SK-N-SH treated with all-trans-retinoic acid at 6 μM for 48 hours (cell line): ENCODE results near the gene GALNT13.

Source experiments
- ATAC-seq: fragments of 200-7000 bp; cut with Tn5 transposase; 3 replicates; pipeline ENCODE4 v1.9.1; 2020; ENCODE audit warnings: mild to moderate bottlenecking, moderate library complexity
- CSDC2 ChIP-seq: fragments of 250-450 bp; sonication (Bioruptor Pico); IDR thresholded peaks from 2 replicates; pipeline ENCODE4 v1.5.0; 2020; ENCODE audit warnings: mild to moderate bottlenecking, moderate library complexity
- ESRRG ChIP-seq: fragments of 250-450 bp; sonication (Bioruptor Pico); IDR thresholded peaks from 2 replicates; pipeline ENCODE4 v1.6.1; 2021; ENCODE audit warnings: mild to moderate bottlenecking
- GLIS3 ChIP-seq: fragments of 250-450 bp; sonication (Bioruptor Pico); IDR thresholded peaks from 2 replicates; pipeline ENCODE4 v1.5.0; 2020; ENCODE audit warnings: mild to moderate bottlenecking, moderate library complexity
- ISL1 ChIP-seq: fragments of 250-450 bp; sonication (Bioruptor Pico); IDR thresholded peaks from 2 replicates; pipeline ENCODE4 v2.1.2; 2022; ENCODE audit warnings: mild to moderate bottlenecking, moderate library complexity
- OSR1 ChIP-seq: fragments of 250-450 bp; sonication (Bioruptor Pico); IDR thresholded peaks from 2 replicates; pipeline ENCODE4 v1.8.0; 2022; ENCODE audit warnings: moderate library complexity, mild to moderate bottlenecking, inconsistent platforms
- PPARA ChIP-seq: fragments of 250-450 bp; sonication (Bioruptor Pico); IDR thresholded peaks from 2 replicates; pipeline ENCODE4 v1.5.0; 2020; ENCODE audit warnings: mild to moderate bottlenecking, borderline replicate concordance
- RARB ChIP-seq: fragments of 250-450 bp; sonication (Bioruptor Pico); IDR thresholded peaks from 2 replicates; pipeline ENCODE4 v1.8.0; 2021; ENCODE audit warnings: mild to moderate bottlenecking, moderate library complexity
- SNAI2 ChIP-seq: fragments of 250-450 bp; sonication (Bioruptor Pico); IDR thresholded peaks from 2 replicates; pipeline ENCODE4 v1.5.0; 2020; ENCODE audit warnings: mild to moderate bottlenecking, moderate library complexity
- TCF4 ChIP-seq: fragments of 250-450 bp; sonication (Bioruptor Pico); IDR thresholded peaks from 2 replicates; pipeline ENCODE4 v1.8.0; 2021; ENCODE audit warnings: mild to moderate bottlenecking, moderate library complexity, borderline replicate concordance
- ZFP3 ChIP-seq: fragments of 250-450 bp; sonication (Bioruptor Pico); IDR thresholded peaks from 2 replicates; pipeline ENCODE4 v1.5.0; 2020; ENCODE audit warnings: mild to moderate bottlenecking, moderate library complexity
- ZFP30 ChIP-seq: fragments of 450-650 bp; formaldehyde crosslinking; IDR thresholded peaks from 2 replicates; pipeline ENCODE4 v1.5.0; 2022; ENCODE audit warnings: mild to moderate bottlenecking, moderate library complexity
- ZNF70 ChIP-seq: fragments of 450-650 bp; formaldehyde crosslinking; IDR thresholded peaks from 2 replicates; pipeline ENCODE4 v1.5.0; 2020; ENCODE audit warnings: mild to moderate bottlenecking, moderate library complexity
- ZNF8 ChIP-seq: fragments of 450-650 bp; formaldehyde crosslinking; IDR thresholded peaks from 2 replicates; pipeline ENCODE4 v1.5.0; 2020; ENCODE audit warnings: mild to moderate bottlenecking, moderate library complexity
- TF ChIP-seq, protein P1 (sequence below): fragments of 250-450 bp; sonication (Bioruptor Pico); IDR thresholded peaks from 2 replicates; pipeline ENCODE4 v1.8.0; 2020; ENCODE audit warnings: mild to moderate bottlenecking, moderate library complexity, borderline replicate concordance
- TF ChIP-seq, protein P2 (sequence below): fragments of 250-450 bp; sonication (Bioruptor Pico); IDR thresholded peaks from 2 replicates; pipeline ENCODE4 v1.8.0; 2021; ENCODE audit warnings: low read depth, mild to moderate bottlenecking, moderate library complexity, borderline replicate concordance
- TF ChIP-seq, protein P3 (sequence below): fragments of 250-450 bp; sonication (Bioruptor Pico); IDR thresholded peaks from 2 replicates; pipeline ENCODE4 v1.5.1; 2021; ENCODE audit warnings: mild to moderate bottlenecking, moderate library complexity
- TF ChIP-seq, protein P4 (sequence below): fragments of 250-450 bp; sonication (Bioruptor Pico); IDR thresholded peaks from 2 replicates; pipeline ENCODE4 v1.5.0; 2020; ENCODE audit warnings: mild to moderate bottlenecking, moderate library complexity
- TF ChIP-seq, protein P5 (sequence below): fragments of 250-450 bp; sonication (Bioruptor Pico); IDR thresholded peaks from 2 replicates; pipeline ENCODE4 v1.5.1; 2020; ENCODE audit warnings: low read depth, mild to moderate bottlenecking, moderate library complexity

The GALNT13 gene

DNA sequence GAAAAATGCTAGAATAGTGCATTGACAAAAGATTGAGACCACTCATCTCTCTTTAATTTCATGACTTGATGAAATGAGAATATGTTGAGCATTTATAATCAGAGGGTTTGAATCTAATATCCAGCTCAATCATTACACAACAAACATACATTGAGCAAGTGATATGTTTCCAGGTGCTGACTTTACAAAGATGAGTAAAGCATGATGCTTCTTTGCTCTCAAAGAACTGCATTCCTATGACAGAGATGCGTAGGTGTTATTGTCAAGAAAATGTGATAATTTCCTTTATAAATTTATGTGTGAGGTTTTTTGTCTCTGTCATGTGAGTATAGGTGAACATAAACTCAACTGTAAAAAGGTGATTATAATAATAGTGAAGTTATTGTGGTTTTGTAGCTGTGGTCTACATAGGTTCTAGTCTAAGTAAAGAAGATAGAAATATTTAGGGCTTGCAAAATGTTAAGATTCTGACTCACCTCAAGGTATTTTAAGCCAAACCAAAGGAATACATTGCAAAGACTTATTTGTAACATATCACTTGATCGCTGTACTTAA is 389.8 kb downstream of the GALNT13 start (continued):
- TF ChIP-seq, protein P1, sequence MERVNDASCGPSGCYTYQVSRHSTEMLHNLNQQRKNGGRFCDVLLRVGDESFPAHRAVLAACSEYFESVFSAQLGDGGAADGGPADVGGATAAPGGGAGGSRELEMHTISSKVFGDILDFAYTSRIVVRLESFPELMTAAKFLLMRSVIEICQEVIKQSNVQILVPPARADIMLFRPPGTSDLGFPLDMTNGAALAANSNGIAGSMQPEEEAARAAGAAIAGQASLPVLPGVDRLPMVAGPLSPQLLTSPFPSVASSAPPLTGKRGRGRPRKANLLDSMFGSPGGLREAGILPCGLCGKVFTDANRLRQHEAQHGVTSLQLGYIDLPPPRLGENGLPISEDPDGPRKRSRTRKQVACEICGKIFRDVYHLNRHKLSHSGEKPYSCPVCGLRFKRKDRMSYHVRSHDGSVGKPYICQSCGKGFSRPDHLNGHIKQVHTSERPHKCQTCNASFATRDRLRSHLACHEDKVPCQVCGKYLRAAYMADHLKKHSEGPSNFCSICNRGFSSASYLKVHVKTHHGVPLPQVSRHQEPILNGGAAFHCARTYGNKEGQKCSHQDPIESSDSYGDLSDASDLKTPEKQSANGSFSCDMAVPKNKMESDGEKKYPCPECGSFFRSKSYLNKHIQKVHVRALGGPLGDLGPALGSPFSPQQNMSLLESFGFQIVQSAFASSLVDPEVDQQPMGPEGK (CRISPR knock-in tag), result no peak
- TF ChIP-seq GLIS3 (CRISPR knock-in tag) (no peak), OSR1 (CRISPR knock-in tag) (no peak), ZFP3 (CRISPR knock-in tag) (no peak), PPARA (no peak), ZFP30 (CRISPR knock-in tag) (no peak), SNAI2 (CRISPR knock-in tag) (no peak)
- TF ChIP-seq, protein P2, sequence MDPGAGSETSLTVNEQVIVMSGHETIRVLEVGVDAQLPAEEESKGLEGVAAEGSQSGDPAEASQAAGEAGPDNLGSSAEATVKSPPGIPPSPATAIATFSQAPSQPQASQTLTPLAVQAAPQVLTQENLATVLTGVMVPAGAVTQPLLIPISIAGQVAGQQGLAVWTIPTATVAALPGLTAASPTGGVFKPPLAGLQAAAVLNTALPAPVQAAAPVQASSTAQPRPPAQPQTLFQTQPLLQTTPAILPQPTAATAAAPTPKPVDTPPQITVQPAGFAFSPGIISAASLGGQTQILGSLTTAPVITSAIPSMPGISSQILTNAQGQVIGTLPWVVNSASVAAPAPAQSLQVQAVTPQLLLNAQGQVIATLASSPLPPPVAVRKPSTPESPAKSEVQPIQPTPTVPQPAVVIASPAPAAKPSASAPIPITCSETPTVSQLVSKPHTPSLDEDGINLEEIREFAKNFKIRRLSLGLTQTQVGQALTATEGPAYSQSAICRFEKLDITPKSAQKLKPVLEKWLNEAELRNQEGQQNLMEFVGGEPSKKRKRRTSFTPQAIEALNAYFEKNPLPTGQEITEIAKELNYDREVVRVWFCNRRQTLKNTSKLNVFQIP, result no peak
- TF ChIP-seq, protein P3, sequence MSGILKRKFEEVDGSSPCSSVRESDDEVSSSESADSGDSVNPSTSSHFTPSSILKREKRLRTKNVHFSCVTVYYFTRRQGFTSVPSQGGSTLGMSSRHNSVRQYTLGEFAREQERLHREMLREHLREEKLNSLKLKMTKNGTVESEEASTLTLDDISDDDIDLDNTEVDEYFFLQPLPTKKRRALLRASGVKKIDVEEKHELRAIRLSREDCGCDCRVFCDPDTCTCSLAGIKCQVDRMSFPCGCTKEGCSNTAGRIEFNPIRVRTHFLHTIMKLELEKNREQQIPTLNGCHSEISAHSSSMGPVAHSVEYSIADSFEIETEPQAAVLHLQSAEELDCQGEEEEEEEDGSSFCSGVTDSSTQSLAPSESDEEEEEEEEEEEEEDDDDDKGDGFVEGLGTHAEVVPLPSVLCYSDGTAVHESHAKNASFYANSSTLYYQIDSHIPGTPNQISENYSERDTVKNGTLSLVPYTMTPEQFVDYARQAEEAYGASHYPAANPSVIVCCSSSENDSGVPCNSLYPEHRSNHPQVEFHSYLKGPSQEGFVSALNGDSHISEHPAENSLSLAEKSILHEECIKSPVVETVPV (CRISPR knock-in tag), result no peak

DNA sequence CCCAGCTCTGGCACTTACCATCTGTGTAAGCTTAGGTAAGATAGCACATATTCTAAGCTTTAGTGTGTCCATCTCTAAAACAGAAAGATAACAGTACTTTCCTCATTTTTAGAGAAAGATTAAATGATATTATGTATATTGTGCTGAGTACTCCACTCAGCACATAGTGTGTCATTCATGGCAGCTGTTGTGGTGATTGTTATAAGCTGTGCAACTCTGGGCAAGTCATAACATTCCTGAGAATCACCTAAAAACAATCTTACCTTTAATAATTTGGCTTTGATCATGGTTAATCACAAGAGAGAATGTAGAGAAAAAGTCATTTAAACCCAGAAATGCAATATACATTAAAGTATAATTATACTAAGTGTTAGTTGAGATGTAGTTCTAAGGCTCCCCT is 391.5 kb downstream of the GALNT13 start:
- TF ChIP-seq TCF4 (CRISPR knock-in tag) (no peak), ZFP30 (CRISPR knock-in tag) (no peak), ZNF8 (no peak), OSR1 (CRISPR knock-in tag) (no peak), GLIS3 (CRISPR knock-in tag) (no peak), CSDC2 (CRISPR knock-in tag) (no peak), ESRRG (CRISPR knock-in tag) (no peak), ZNF70 (CRISPR knock-in tag) (no peak)
- TF ChIP-seq, protein P3 (CRISPR knock-in tag), result no peak
- TF ChIP-seq, protein P2, result no peak
- TF ChIP-seq, protein P1 (CRISPR knock-in tag), result no peak
- ATAC-seq, result no peak

DNA sequence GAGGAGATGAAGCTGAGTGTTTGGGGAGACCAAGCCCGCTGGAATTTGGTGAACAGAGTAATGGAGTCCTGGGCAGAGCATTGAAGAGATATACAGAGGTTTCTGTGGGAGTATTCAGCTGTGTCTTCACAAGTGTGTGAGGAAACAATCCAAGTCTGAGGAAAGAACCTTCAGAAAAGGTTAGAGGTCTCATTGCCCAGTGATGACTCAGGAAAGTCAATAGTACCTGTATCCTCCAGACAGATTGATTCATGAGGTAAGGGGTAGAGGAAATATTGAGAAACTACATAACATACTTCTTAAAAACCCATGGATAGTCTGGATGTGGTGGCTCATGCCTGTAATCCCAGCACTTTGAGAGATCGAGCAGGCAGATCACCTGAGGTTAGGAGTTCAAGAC is 392.3 kb downstream of the GALNT13 start:
- ATAC-seq, result no peak
- TF ChIP-seq, protein P1 (CRISPR knock-in tag), result no peak
- TF ChIP-seq, protein P4, sequence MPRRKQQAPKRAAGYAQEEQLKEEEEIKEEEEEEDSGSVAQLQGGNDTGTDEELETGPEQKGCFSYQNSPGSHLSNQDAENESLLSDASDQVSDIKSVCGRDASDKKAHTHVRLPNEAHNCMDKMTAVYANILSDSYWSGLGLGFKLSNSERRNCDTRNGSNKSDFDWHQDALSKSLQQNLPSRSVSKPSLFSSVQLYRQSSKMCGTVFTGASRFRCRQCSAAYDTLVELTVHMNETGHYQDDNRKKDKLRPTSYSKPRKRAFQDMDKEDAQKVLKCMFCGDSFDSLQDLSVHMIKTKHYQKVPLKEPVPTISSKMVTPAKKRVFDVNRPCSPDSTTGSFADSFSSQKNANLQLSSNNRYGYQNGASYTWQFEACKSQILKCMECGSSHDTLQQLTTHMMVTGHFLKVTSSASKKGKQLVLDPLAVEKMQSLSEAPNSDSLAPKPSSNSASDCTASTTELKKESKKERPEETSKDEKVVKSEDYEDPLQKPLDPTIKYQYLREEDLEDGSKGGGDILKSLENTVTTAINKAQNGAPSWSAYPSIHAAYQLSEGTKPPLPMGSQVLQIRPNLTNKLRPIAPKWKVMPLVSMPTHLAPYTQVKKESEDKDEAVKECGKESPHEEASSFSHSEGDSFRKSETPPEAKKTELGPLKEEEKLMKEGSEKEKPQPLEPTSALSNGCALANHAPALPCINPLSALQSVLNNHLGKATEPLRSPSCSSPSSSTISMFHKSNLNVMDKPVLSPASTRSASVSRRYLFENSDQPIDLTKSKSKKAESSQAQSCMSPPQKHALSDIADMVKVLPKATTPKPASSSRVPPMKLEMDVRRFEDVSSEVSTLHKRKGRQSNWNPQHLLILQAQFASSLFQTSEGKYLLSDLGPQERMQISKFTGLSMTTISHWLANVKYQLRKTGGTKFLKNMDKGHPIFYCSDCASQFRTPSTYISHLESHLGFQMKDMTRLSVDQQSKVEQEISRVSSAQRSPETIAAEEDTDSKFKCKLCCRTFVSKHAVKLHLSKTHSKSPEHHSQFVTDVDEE (CRISPR knock-in tag), result no peak
- TF ChIP-seq ZNF8 (no peak), OSR1 (CRISPR knock-in tag) (no peak), CSDC2 (CRISPR knock-in tag) (no peak), SNAI2 (CRISPR knock-in tag) (no peak), ISL1 (CRISPR knock-in tag) (no peak), RARB (CRISPR knock-in tag) (no peak)
- TF ChIP-seq, protein P5, sequence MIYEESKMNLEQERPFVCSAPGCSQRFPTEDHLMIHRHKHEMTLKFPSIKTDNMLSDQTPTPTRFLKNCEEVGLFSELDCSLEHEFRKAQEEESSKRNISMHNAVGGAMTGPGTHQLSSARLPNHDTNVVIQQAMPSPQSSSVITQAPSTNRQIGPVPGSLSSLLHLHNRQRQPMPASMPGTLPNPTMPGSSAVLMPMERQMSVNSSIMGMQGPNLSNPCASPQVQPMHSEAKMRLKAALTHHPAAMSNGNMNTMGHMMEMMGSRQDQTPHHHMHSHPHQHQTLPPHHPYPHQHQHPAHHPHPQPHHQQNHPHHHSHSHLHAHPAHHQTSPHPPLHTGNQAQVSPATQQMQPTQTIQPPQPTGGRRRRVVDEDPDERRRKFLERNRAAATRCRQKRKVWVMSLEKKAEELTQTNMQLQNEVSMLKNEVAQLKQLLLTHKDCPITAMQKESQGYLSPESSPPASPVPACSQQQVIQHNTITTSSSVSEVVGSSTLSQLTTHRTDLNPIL, result no peak
- TF ChIP-seq, protein P3 (CRISPR knock-in tag), result no peak
- TF ChIP-seq, all 23 proteins: peak for 0
